ENCODE results near the gene TULP4. TPM values are rescaled to one million over a fixed set of nuclear protein-coding genes. Genes with fewer than 3 reads are reported as not detected.

TULP4 gene
- total and polyA plus RNA-seq, 7 donors: 2.4 to 142 (median 98.7) TPM

DNA sequence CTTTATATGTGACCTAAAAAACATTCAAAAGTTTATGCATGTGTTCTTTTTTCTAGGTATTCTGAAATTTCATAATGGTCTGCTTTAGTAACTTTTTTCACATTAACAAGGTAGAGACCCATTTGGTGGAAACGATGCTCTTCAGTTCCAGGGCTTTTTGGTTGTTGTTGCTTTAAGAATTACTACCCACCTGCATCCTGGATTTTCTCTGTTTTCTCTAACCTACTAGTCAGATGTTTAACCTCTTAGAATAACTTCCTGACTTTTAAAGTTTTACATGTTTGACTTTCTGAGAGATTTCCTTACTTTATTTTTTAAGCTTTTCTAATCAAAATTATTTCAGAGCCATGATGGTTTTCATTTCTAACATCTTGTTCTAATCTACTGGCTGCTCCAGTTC is 14.9 kb downstream of the TULP4 start:
- Histone ChIP-seq H3K36me3 (no peaks in the 10 kb centered on the region), H3K27ac (no peak overlapping the region), H3K27me3 (no peaks in the 10 kb centered on the region), H3K4me3 (no peak overlapping the region), H3K9me3 (no peaks in the 10 kb centered on the region), H3K4me1 (peaks cover 0 to 26% (median 10%) of the 10 kb centered on the region in 4 donors)
- DNase-seq: no peak
- 51 to 80% methylated on average over 1 of the region's 1 CpG for WGBS, 2 donors
- intact Hi-C loops (cut with DNase I): no loop called here
- no peak for TF ChIP-seq POLR2A (IDR thresholded peaks at IDR 0.05)
- TF ChIP-seq, protein P1, sequence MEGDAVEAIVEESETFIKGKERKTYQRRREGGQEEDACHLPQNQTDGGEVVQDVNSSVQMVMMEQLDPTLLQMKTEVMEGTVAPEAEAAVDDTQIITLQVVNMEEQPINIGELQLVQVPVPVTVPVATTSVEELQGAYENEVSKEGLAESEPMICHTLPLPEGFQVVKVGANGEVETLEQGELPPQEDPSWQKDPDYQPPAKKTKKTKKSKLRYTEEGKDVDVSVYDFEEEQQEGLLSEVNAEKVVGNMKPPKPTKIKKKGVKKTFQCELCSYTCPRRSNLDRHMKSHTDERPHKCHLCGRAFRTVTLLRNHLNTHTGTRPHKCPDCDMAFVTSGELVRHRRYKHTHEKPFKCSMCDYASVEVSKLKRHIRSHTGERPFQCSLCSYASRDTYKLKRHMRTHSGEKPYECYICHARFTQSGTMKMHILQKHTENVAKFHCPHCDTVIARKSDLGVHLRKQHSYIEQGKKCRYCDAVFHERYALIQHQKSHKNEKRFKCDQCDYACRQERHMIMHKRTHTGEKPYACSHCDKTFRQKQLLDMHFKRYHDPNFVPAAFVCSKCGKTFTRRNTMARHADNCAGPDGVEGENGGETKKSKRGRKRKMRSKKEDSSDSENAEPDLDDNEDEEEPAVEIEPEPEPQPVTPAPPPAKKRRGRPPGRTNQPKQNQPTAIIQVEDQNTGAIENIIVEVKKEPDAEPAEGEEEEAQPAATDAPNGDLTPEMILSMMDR (IDR thresholded peaks at IDR 0.05): no peak
- TF ChIP-seq POLR2AphosphoS5 (IDR thresholded peaks at IDR 0.05): no peak
- TF ChIP-seq EP300 (IDR thresholded peaks at IDR 0.05): no peak

DNA sequence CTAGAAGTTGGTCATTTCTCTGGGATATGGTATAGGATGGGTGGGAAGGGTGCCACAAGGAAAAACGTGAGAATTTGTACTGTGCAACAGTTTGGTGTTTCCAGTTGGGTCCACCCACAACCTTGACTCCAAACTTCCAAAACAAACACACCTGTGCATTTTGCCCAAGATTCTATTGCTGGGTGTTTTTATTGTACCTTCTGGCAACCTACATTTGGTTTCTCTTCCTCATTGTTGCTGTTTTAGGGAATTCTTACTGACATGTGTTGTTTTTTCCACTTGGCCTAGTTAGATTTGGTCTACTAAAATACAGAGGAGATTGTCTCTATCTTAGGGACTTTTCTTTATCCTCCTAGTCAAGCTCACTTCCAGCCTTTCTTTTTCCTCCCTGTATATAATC is 16.7 kb downstream of the TULP4 start:
- TF ChIP-seq, protein P1 (IDR thresholded peaks at IDR 0.05): no peak
- TF ChIP-seq POLR2A (IDR thresholded peaks at IDR 0.05) (no peak), POLR2AphosphoS5 (IDR thresholded peaks at IDR 0.05) (no peak), EP300 (IDR thresholded peaks at IDR 0.05) (no peak)
- no peak for DNase-seq
- Histone ChIP-seq H3K27ac (no peak overlapping the region), H3K4me3 (no peak overlapping the region), H3K36me3 (no peaks in the 10 kb centered on the region), H3K27me3 (no peaks in the 10 kb centered on the region), H3K4me1 (peaks cover 0 to 10% (median 0%) of the 10 kb centered on the region in 4 donors), H3K9me3 (no peaks in the 10 kb centered on the region)
- intact Hi-C loops (cut with DNase I): no loop called here
- 0 to 33% methylated on average over 1 of the region's 1 CpG for WGBS, 2 donors

DNA sequence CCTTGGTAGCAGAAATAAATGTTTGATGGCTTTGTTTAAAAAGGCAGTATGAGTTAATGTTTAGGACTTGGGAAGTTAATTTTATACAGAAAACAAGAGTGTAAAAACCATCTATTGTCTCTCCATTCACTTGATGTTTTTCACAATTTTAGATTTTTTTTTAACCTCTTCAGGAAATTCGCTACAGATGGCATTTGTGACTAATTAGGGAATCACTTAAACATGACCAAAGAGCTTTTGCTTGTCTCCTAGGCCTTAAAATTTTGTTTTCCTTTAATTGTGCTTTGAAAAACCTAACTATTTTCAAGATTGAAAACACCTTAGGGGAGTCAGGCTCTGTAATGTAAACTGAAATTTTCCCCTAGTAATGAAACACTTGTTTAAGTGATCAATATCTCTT is 17.3 kb downstream of the TULP4 start:
- Histone ChIP-seq H3K4me3 (no peak overlapping the region), H3K4me1 (peaks cover 0 to 4% (median 0%) of the 10 kb centered on the region in 4 donors), H3K27me3 (no peaks in the 10 kb centered on the region), H3K36me3 (no peaks in the 10 kb centered on the region), H3K9me3 (no peaks in the 10 kb centered on the region), H3K27ac (no peak overlapping the region)
- no peak for DNase-seq
- intact Hi-C loops (cut with DNase I): no loop called here
- 22 to 67% methylated on average over 1 of the region's 1 CpG for whole genome bisulfite sequencing, 2 donors
- TF ChIP-seq, protein P1 (IDR thresholded peaks at IDR 0.05): no peak
- no peak for TF ChIP-seq POLR2AphosphoS5 (IDR thresholded peaks at IDR 0.05)
- no peak for TF ChIP-seq EP300 (IDR thresholded peaks at IDR 0.05)
- no peak for TF ChIP-seq POLR2A (IDR thresholded peaks at IDR 0.05)

DNA sequence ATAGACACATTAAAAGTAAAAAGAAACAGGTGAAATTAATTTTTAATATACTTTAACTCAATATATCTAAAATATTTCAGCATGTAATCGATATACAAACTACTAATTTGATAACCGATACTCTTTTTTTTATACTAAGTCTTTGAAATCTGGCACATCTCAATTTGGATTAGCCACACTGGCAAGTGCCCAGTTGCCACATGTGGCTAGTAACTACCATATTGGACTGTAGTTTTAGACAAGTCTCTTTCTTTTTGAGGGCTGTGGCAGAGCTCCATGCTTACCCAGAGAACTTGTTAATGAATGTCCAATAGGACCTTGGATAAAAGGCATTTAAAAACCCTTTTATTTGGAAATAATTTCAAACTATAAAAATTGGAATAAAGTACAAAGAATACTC is 17.8 kb downstream of the TULP4 start:
- Histone ChIP-seq H3K27me3 (no peaks in the 10 kb centered on the region), H3K36me3 (no peaks in the 10 kb centered on the region), H3K4me3 (no peak overlapping the region), H3K27ac (no peak overlapping the region), H3K9me3 (no peaks in the 10 kb centered on the region), H3K4me1 (no peaks in the 10 kb centered on the region)
- 74% methylated on average over 2 of the region's 2 CpGs for WGBS, 2 donors
- intact Hi-C loops (cut with DNase I): no loop called here
- no peak for TF ChIP-seq POLR2A (IDR thresholded peaks at IDR 0.05)
- TF ChIP-seq, protein P1 (IDR thresholded peaks at IDR 0.05): no peak
- TF ChIP-seq POLR2AphosphoS5 (IDR thresholded peaks at IDR 0.05): no peak
- no peak for TF ChIP-seq EP300 (IDR thresholded peaks at IDR 0.05)
- no peak for DNase-seq

DNA sequence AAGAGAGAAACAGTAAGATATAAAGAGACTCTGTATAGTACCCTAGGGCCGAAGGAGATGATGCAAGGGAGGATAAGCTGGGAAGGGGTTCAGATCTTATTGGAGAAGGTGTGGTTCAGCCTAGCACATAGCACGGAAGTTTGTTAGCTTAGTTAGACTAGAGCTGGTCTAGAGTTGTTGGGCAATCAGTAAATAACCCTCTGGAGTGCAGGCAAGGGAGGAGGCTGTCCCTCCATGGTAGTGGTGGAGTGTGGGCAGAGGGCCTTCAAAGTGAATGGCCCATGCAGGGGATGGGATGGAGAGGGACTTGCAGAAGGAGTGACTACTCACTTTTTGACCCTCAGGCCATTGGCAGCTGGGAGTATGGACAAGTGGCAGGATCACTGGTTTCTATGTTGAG is 20.0 kb downstream of the TULP4 start:
- no peak overlapping the region for H3K4me3 ChIP-seq
- H3K27me3 ChIP-seq: no peaks in the 10 kb centered on the region
- TF ChIP-seq, protein P1 (IDR thresholded peaks at IDR 0.05): no peak
- no peak for TF ChIP-seq POLR2AphosphoS5 (IDR thresholded peaks at IDR 0.05)
- TF ChIP-seq EP300 (IDR thresholded peaks at IDR 0.05): no peak
- no peak for TF ChIP-seq POLR2A (IDR thresholded peaks at IDR 0.05)
- H3K36me3 ChIP-seq: no peaks in the 10 kb centered on the region
- H3K27ac ChIP-seq: no peak overlapping the region
- no peaks in the 10 kb centered on the region for H3K4me1 ChIP-seq
- intact Hi-C loops (cut with DNase I): no loop called here
- no peaks in the 10 kb centered on the region for H3K9me3 ChIP-seq
- no peak for DNase-seq
- 56 to 92% methylated on average over 2 of the region's 2 CpGs for WGBS, 2 donors

Data from sigmoid colon (tissue), 7 donors.